Measurements from ENCODE around the gene ZNF672. TPM values are rescaled to one million over a fixed set of nuclear protein-coding genes. Genes with fewer than 3 reads are reported as not detected.

The ZNF672 gene
- total RNA-seq, 1 donor from 2014 or later = 24.1 TPM

GRCh38 chr1:248810000-248810726, 27.9 kb upstream of the ZNF672 start:
- Mint-ChIP-seq H3K36me3 (ENCODE audit: unreplicated experiment) (peaks cover 30% of the 10 kb centered on the region), H3K4me1 (ENCODE audit: unreplicated experiment) (peaks cover 17% of the 10 kb centered on the region), H3K4me3 (ENCODE audit: unreplicated experiment) (no peak overlapping the region), H3K27ac (ENCODE audit: unreplicated experiment) (no peak overlapping the region), H3K27me3 (ENCODE audit: unreplicated experiment) (no peaks in the 10 kb centered on the region), H3K9me3 (ENCODE audit: unreplicated experiment) (no peaks in the 10 kb centered on the region)
- no peak for TF ChIP-seq CTCF (IDR thresholded peaks at IDR 0.05)
- no peak for DNase-seq (ENCODE audit: extremely low spot score, unreplicated experiment)

- H3K36me3 Mint-ChIP-seq (ENCODE audit: unreplicated experiment) = peaks cover 36% of the 10 kb centered on the region
- H3K4me3 Mint-ChIP-seq (ENCODE audit: unreplicated experiment) = no peak overlapping the region
- H3K27ac Mint-ChIP-seq (ENCODE audit: unreplicated experiment) = no peak overlapping the region
- peaks cover 17% of the 10 kb centered on the region for H3K4me1 Mint-ChIP-seq (ENCODE audit: unreplicated experiment)
- no peaks in the 10 kb centered on the region for H3K9me3 Mint-ChIP-seq (ENCODE audit: unreplicated experiment)
- no peak for DNase-seq (ENCODE audit: extremely low spot score, unreplicated experiment)
- no peaks in the 10 kb centered on the region for H3K27me3 Mint-ChIP-seq (ENCODE audit: unreplicated experiment)
- TF ChIP-seq CTCF (IDR thresholded peaks at IDR 0.05) = no peak
Measured at GRCh38 chr1:248810727-248811513, 27.1 kb upstream of the ZNF672 start.

- Mint-ChIP-seq H3K27me3 (ENCODE audit: unreplicated experiment) (no peaks in the 10 kb centered on the region), H3K9me3 (ENCODE audit: unreplicated experiment) (no peaks in the 10 kb centered on the region), H3K4me1 (ENCODE audit: unreplicated experiment) (peaks cover 17% of the 10 kb centered on the region), H3K36me3 (ENCODE audit: unreplicated experiment) (peaks cover 42% of the 10 kb centered on the region), H3K27ac (ENCODE audit: unreplicated experiment) (no peak overlapping the region), H3K4me3 (ENCODE audit: unreplicated experiment) (no peak overlapping the region)
- no peak for DNase-seq (ENCODE audit: extremely low spot score, unreplicated experiment)
- TF ChIP-seq CTCF (IDR thresholded peaks at IDR 0.05) = no peak
Measured at GRCh38 chr1:248811514-248812490, 26.2 kb upstream of the ZNF672 start.

GRCh38 chr1:248812736-248813425, 25.1 kb upstream of the ZNF672 start:
- DNase-seq (ENCODE audit: extremely low spot score, unreplicated experiment) = no peak
- Mint-ChIP-seq H3K27me3 (ENCODE audit: unreplicated experiment) (no peaks in the 10 kb centered on the region), H3K4me3 (ENCODE audit: unreplicated experiment) (no peak overlapping the region), H3K4me1 (ENCODE audit: unreplicated experiment) (peaks cover 17% of the 10 kb centered on the region), H3K27ac (ENCODE audit: unreplicated experiment) (no peak overlapping the region), H3K9me3 (ENCODE audit: unreplicated experiment) (no peaks in the 10 kb centered on the region), H3K36me3 (ENCODE audit: unreplicated experiment) (peaks cover 42% of the 10 kb centered on the region)
- TF ChIP-seq CTCF (IDR thresholded peaks at IDR 0.05) = no peak

Measured in osteocyte (in vitro differentiated cells).